Endometrial microvascular endothelial cells (primary cell): ENCODE measurements around the gene YPEL2. TPM values are rescaled to one million over a fixed set of nuclear protein-coding genes. Genes with fewer than 3 reads are reported as not detected.

Experiments used
- in situ Hi-C: cut with HindIII; loops from 2 replicates; pipeline ENCODE4 v1.10.0; 2017; ENCODE audit warnings: low sequenced_read_pairs, low pct_unique_long_range_greater_than_20kb; ENCODE audit errors: inconsistent ontology term
- total RNA-seq: library from RNA; depleted of rRNA; stranded (reverse); fragments of >200 nt; gene quantifications from one replicate; pipeline ENCODE4 v1.2.3, GENCODE V29; 2015; ENCODE audit errors: inconsistent ontology term

Gene YPEL2
- total RNA-seq, 1 donor from 2014 or later: 15.0 TPM

DNA sequence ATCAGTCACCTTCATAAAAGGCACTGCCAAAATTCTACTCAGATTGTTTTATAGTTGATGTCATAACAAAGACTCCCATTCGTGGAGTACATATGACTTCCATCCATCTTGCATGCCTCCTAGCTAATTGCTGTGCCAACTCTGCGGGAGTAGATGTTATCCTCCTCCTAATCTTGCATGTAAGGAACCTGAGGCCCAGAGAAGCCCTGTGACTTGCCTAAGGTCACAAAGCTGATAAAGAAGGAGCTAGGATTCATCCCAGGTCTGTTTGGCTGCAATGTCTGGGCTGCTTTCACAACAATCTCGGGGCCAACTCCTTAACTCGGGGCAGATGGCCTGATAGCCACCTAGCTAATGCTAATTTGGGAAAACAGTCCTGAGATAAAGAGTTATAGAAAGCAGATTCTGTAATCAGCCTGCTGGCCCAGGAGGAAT lies 87.3 kb downstream of the YPEL2 start:
- in situ Hi-C loops: no loop called here

GRCh38 chr17:59420901-59421300 lies 89.4 kb downstream of the YPEL2 start:
- in situ Hi-C loops: no loop called here

- in situ Hi-C loops: no loop called here
Observed at GRCh38 chr17:59421722-59422121, 90.3 kb downstream of the YPEL2 start.

DNA sequence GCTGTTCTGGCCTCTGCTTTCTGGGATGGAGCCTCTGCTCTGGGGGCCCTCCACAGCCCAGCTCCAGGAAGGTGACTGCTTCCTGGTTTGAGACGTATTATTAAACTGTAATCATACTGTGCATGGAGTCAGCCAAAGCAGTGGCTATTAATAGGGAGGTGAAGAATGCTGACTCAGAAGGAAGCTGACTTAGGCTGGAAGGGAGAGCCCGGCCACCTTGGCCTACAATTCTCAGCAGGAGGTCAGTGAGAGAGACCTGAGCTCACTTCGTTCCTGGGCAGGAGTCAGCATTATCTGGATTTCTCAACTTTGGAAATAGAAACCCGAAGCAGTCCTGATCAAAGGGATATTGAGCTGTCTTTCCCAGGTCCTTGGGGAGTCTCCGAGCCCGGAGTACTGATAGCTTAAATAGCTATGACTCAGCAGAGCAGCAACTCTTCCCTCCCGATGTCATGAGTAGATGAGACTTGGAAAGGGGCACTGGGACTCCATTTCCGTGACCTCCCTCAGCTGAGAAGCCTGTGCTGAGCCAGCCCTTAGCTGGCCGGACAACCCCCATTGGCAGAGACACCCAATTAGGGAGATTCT lies 91.8 kb downstream of the YPEL2 start:
- in situ Hi-C loops: no loop called here

GRCh38 chr17:59423903-59424302 lies 92.4 kb downstream of the YPEL2 start:
- in situ Hi-C loops: no loop called here

DNA sequence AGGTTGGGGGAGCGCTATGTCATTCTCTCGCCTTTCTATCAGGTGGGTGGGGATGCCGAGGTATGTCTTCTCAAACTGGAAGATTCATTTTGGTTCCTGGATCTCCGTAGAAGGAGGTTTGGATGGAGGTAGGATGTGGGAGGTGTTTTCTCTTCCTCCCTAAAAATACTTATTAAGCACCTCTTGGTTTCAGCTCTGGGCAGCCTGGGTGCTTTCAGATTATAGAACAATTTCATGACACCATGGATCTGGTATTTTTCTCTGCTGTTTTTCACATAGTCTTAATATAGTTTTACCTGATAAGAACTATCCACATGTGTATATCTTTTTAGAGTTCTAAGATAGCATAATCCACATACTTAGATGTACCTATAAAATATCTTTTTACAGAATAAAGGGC lies 92.9 kb downstream of the YPEL2 start:
- in situ Hi-C loops: no loop called here

DNA sequence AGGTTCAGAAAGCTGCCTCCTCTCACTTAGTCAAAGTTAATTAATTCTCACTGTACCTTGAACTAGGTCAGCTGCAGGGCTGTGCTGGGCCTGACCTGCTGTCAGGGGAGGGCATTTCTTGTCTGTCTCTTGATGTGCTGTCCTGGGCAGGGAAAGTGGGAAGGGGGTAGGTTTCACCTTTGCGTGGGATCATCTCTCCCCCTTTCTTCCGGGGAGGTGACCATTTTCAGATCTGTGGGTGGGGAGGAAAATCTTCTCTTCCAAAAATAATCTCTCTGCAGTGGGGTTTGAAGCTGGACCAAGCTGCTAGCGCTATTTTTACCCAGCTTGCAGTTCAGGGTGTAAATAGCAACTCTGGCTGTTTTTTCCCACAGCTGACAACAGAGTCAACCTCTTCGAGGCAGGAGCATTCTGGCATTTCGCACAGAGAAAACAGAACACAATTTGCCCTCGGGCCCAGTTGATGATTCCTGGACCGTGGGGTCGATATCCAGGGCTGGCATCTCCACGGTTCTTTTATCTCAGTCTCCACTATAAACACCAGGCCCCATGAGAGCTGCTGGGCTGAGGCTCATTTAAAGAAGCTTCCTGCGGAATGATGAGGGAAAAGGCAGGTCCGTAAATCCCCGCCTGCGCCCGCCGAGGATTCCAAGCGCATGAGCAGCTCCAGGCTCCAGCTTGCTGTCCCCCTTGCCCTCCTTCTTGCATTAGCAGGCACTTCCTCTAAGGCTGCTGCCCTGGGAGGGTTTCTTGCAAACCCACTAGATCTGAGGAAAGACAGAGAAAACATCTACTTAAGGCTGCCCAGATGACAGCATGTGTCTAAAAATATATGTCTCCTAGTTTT lies 93.9 kb downstream of the YPEL2 start:
- in situ Hi-C loops: loop anchor here (5.0 kb wide), 1 partner anchor 93 kb away; the partner anchor contains the start of gene YPEL2

DNA sequence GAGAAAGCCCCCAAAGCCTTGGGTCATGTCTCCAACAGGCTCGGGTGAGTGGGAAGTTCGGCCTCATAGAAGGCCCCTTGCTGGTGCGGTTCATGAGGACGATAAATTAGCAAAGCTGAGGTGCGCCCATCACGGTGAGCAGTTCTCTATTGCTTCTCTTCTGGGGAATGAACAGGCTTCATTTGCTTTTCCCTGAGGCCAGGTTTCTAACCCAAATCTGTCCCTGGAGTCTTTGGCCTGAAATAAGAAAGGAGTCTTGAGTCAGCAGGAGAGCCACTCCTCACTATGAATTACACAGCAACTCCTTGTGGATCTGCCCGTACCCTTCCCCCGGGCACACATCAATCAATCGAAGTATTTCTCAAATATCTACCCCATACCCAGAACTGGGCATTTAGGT lies 94.6 kb downstream of the YPEL2 start:
- in situ Hi-C loops: loop anchor here (5.0 kb wide), 1 partner anchor 94 kb away; the partner anchor contains the start of gene YPEL2

GRCh38 chr17:59427425-59427921 lies 96.0 kb downstream of the YPEL2 start:
- in situ Hi-C loops: loop anchor here (5.0 kb wide), 1 partner anchor 95 kb away; the partner anchor contains the start of gene YPEL2

DNA sequence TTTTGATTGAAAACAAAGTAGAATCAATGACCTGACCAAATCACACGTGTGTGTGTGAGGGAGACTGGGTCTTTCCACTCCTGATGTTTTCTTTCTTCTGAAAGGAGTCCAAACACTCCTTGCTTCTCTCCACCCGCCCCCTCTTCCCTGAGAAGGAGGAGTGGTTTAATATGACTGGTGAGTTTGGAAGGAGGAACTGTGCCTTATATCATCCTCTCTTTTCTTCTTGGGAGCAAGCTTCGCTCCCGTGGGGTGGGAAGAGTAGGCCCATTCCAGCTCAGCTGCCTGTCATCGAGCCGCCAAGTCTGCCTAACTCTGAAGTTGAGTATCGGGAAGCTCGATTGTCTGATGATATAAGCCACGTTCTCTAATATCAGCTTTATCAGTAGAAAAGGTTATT lies 96.5 kb downstream of the YPEL2 start:
- in situ Hi-C loops: loop anchor here (5.0 kb wide), 1 partner anchor 96 kb away; the partner anchor contains the start of gene YPEL2

DNA sequence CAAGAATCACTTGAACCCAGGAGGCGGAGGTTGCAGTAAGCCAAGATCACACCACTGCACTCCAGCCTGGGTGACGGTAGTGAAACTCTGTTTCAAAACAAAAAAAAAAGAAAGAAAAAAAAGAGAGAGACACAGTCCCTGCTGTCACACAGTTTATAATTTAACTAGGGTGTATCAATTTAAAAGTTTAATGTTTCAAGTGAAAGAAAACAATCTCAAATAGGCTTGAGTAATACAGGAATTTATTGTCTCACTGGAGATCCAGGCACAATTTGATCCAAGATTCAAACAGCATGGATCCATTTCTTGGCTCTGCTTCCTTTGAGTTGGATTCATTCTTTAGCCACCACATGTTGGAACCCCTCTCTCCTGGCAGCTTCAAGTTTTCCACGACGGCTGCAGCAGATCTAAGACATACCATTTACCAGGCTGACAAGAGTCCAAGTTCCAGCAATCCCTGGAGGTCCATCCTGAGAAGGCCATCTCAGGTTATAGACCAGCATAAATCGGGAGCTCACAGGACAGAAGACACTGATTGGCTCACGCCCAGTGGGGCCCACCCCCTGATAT lies 97.5 kb downstream of the YPEL2 start:
- in situ Hi-C loops: loop anchor here (5.0 kb wide), 1 partner anchor 97 kb away; the partner anchor contains the start of gene YPEL2

DNA sequence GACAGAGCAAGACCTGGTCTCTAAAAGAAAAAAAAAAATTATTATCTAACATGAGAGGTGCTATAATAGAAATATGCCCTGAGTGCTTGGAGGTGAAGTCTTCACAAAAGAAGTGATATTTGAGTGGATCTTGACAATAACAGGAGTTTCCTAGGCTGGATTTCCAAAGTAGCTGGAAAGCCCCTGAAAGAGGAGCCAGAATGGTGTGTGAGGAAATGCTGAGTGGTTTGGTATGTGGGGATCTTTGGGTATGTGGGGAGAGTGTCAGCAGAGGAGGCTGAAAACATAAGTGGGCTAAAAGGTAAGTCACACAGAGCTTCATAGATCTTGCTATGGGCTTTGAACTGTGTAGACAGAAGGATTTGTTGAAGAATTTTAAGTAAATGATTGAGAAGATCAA lies 100.1 kb downstream of the YPEL2 start:
- in situ Hi-C loops: no loop called here

- in situ Hi-C loops: no loop called here
Observed at GRCh38 chr17:59432657-59433056, 101.2 kb downstream of the YPEL2 start.

- in situ Hi-C loops: no loop called here
Observed at GRCh38 chr17:59433586-59433985, 102.1 kb downstream of the YPEL2 start.

DNA sequence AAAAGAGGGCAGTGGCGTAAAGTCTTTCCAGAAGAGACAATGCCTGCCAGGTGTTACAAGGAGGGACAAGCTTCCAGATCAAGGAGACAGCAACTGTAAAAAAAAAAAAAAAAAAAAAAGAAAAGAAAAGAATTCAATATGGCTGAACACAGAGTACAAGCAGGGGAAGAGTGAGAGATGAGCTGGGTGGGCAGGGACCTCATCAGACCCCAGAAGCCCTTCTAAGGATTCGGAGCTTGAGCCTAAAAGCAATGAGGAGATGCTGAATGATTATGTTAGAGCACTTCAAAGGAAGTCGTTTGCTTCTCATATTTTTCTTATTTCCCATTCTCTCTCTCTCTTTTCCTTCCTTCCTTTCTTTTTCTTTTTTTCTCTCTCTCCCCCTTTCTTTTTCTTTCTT lies 103.0 kb downstream of the YPEL2 start:
- in situ Hi-C loops: no loop called here

DNA sequence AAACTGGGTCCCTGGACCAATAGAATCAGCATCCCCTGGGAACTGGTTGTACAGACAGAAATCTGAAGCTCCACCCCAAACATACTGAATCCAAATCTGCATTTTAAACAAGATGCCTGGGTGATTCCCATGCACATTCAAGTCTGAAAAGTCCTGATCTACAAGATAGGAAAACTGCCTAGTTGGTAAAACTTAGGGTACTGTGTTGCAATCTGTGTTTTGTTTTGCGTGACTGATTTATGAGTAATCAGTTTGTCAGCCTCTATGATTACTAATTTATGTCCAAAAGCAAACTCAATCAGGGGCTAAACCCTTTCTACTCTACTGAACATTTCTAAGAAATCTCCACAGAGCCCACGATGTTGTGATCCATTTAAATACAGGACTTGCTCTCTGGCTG lies 103.8 kb downstream of the YPEL2 start:
- in situ Hi-C loops: no loop called here

GRCh38 chr17:59436900-59437299 lies 105.4 kb downstream of the YPEL2 start:
- in situ Hi-C loops: no loop called here

DNA sequence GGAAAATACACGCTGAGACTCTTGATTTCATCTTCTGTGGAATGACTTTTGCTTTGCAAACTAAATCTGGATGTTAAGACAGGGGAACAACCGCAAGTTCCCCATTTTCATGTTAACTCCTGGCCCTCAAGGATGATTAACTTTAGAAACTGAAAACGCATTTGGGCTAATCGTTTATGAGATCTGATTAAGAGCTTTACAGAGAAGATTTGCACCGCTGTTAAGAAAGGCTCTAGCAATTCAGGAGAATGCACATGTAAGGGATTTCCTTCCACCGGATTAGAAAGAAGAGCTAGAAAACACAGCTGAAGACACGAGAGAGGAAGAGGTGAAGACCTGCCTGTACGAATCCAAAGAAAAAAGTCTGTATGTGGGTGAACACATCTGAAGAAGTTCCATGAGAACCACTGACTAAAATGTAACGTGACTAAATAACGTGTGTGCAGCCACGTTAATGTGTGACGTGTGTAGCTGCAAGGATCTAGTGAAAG lies 106.4 kb downstream of the YPEL2 start:
- in situ Hi-C loops: no loop called here

DNA sequence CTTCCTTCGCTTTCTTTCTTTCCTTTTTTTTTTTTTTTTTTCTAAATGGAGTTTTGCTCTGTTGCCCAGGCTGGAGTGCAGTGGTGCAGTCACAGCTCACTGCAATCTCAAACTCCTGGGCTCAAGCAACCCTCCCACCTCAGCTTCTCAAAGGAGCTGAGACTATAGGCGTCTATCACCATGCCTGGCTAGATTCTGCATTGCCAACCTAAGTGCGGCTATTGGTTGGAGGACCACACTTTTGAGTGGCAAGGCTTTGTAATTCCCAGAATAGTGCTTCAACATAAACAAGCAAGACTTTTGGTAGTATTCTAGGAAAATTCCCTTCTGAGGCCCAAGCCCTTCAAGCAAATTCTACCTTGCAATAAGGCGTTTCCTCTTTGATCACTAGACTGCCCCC lies 107.8 kb downstream of the YPEL2 start:
- in situ Hi-C loops: no loop called here
